ENCODE measurements around the gene RIOK1.

RIOK1 gene

GRCh38 chr6:7433121-7433617 lies 43.6 kb downstream of the RIOK1 start:
- no peaks in the 10 kb centered on the region for H3K4me1 Mint-ChIP-seq
- H3K36me3 Mint-ChIP-seq (ENCODE audit: insufficient read depth) = no peaks in the 10 kb centered on the region
- peaks cover 39% of the 10 kb centered on the region for H3K27me3 Mint-ChIP-seq
- DNase-seq (ENCODE audit: low spot score in 2 of 2) (no peak), ATAC-seq (replicated peaks; ENCODE audit: extremely low read depth, poor library complexity, severe bottlenecking) (no peak)
- H3K9me3 Mint-ChIP-seq = peaks cover 13% of the 10 kb centered on the region
- H3K27ac Mint-ChIP-seq (ENCODE audit: low read depth) = no peak overlapping the region
- no peak overlapping the region for H3K4me3 Mint-ChIP-seq

- peaks cover 13% of the 10 kb centered on the region for H3K9me3 Mint-ChIP-seq
- no peaks in the 10 kb centered on the region for H3K36me3 Mint-ChIP-seq (ENCODE audit: insufficient read depth)
- peaks cover 4% of the 10 kb centered on the region for H3K4me1 Mint-ChIP-seq
- DNase-seq (ENCODE audit: low spot score in 2 of 2) (no peak), ATAC-seq (replicated peaks; ENCODE audit: extremely low read depth, poor library complexity, severe bottlenecking) (no peak)
- H3K4me3 Mint-ChIP-seq = no peak overlapping the region
- peaks cover 39% of the 10 kb centered on the region for H3K27me3 Mint-ChIP-seq
- H3K27ac Mint-ChIP-seq (ENCODE audit: low read depth) = no peak overlapping the region
Observed at GRCh38 chr6:7434672-7435071, 45.1 kb downstream of the RIOK1 start.

GRCh38 chr6:7438011-7438410 lies 48.4 kb downstream of the RIOK1 start:
- Mint-ChIP-seq H3K36me3 (ENCODE audit: insufficient read depth) (no peaks in the 10 kb centered on the region), H3K4me3 (no peak overlapping the region), H3K27me3 (peaks cover 12% of the 10 kb centered on the region), H3K9me3 (peaks cover 13% of the 10 kb centered on the region), H3K4me1 (peaks cover 5% of the 10 kb centered on the region), H3K27ac (ENCODE audit: low read depth) (no peak overlapping the region)
- DNase-seq (ENCODE audit: low spot score in 2 of 2) (no peak), ATAC-seq (replicated peaks; ENCODE audit: extremely low read depth, poor library complexity, severe bottlenecking) (no peak)

- peaks cover 13% of the 10 kb centered on the region for H3K9me3 Mint-ChIP-seq
- H3K27me3 Mint-ChIP-seq = peaks cover 11% of the 10 kb centered on the region
- no peak overlapping the region for H3K4me3 Mint-ChIP-seq
- ATAC-seq (replicated peaks; ENCODE audit: extremely low read depth, poor library complexity, severe bottlenecking) (no peak), DNase-seq (ENCODE audit: low spot score in 2 of 2) (no peak)
- H3K27ac Mint-ChIP-seq (ENCODE audit: low read depth) = no peak overlapping the region
- H3K36me3 Mint-ChIP-seq (ENCODE audit: insufficient read depth) = no peaks in the 10 kb centered on the region
- H3K4me1 Mint-ChIP-seq = peaks cover 5% of the 10 kb centered on the region
Observed at GRCh38 chr6:7439228-7439627, 49.6 kb downstream of the RIOK1 start.

- Mint-ChIP-seq H3K27me3 (peaks cover 9% of the 10 kb centered on the region), H3K27ac (ENCODE audit: low read depth) (no peak overlapping the region), H3K9me3 (peaks cover 7% of the 10 kb centered on the region), H3K4me1 (peaks cover 5% of the 10 kb centered on the region), H3K4me3 (no peak overlapping the region), H3K36me3 (ENCODE audit: insufficient read depth) (no peaks in the 10 kb centered on the region)
- no peak for DNase-seq (ENCODE audit: low spot score in 2 of 2)
- ATAC-seq (replicated peaks; ENCODE audit: extremely low read depth, poor library complexity, severe bottlenecking) = no peak
Observed at GRCh38 chr6:7440476-7440875, 50.9 kb downstream of the RIOK1 start.

GRCh38 chr6:7441048-7441775 lies 51.6 kb downstream of the RIOK1 start:
- no peak overlapping the region for H3K4me3 Mint-ChIP-seq
- peaks cover 5% of the 10 kb centered on the region for H3K4me1 Mint-ChIP-seq
- H3K36me3 Mint-ChIP-seq (ENCODE audit: insufficient read depth) = no peaks in the 10 kb centered on the region
- H3K9me3 Mint-ChIP-seq = peaks cover under 1% of the 10 kb centered on the region
- no peak for ATAC-seq (replicated peaks; ENCODE audit: extremely low read depth, poor library complexity, severe bottlenecking)
- DNase-seq (ENCODE audit: low spot score in 2 of 2) = no peak
- peaks cover 15% of the 10 kb centered on the region for H3K27me3 Mint-ChIP-seq
- no peak overlapping the region for H3K27ac Mint-ChIP-seq (ENCODE audit: low read depth)

- no peak overlapping the region for H3K27ac Mint-ChIP-seq (ENCODE audit: low read depth)
- peaks cover 23% of the 10 kb centered on the region for H3K27me3 Mint-ChIP-seq
- DNase-seq (ENCODE audit: low spot score in 2 of 2) = no peak
- H3K4me3 Mint-ChIP-seq = no peak overlapping the region
- no peaks in the 10 kb centered on the region for H3K36me3 Mint-ChIP-seq (ENCODE audit: insufficient read depth)
- peaks cover 5% of the 10 kb centered on the region for H3K4me1 Mint-ChIP-seq
- no peak for ATAC-seq (replicated peaks; ENCODE audit: extremely low read depth, poor library complexity, severe bottlenecking)
- no peaks in the 10 kb centered on the region for H3K9me3 Mint-ChIP-seq
Observed at GRCh38 chr6:7442467-7442866, 52.9 kb downstream of the RIOK1 start.

GRCh38 chr6:7445101-7445500 lies 55.5 kb downstream of the RIOK1 start:
- no peaks in the 10 kb centered on the region for H3K36me3 Mint-ChIP-seq (ENCODE audit: insufficient read depth)
- H3K4me1 Mint-ChIP-seq = no peaks in the 10 kb centered on the region
- H3K27ac Mint-ChIP-seq (ENCODE audit: low read depth) = no peak overlapping the region
- H3K27me3 Mint-ChIP-seq = peaks cover 33% of the 10 kb centered on the region
- no peak overlapping the region for H3K4me3 Mint-ChIP-seq
- no peak for DNase-seq (ENCODE audit: low spot score in 2 of 2)
- no peaks in the 10 kb centered on the region for H3K9me3 Mint-ChIP-seq
- ATAC-seq (replicated peaks; ENCODE audit: extremely low read depth, poor library complexity, severe bottlenecking) = no peak

- ATAC-seq (replicated peaks; ENCODE audit: extremely low read depth, poor library complexity, severe bottlenecking) (no peak), DNase-seq (ENCODE audit: low spot score in 2 of 2) (no peak)
- Mint-ChIP-seq H3K4me3 (no peak overlapping the region), H3K27me3 (peaks cover 33% of the 10 kb centered on the region), H3K27ac (ENCODE audit: low read depth) (no peak overlapping the region), H3K4me1 (no peaks in the 10 kb centered on the region), H3K9me3 (no peaks in the 10 kb centered on the region), H3K36me3 (ENCODE audit: insufficient read depth) (no peaks in the 10 kb centered on the region)
Observed at GRCh38 chr6:7445885-7446461, 56.4 kb downstream of the RIOK1 start.

- H3K4me1 Mint-ChIP-seq = no peaks in the 10 kb centered on the region
- no peaks in the 10 kb centered on the region for H3K36me3 Mint-ChIP-seq (ENCODE audit: insufficient read depth)
- ATAC-seq (replicated peaks; ENCODE audit: extremely low read depth, poor library complexity, severe bottlenecking) (no peak), DNase-seq (ENCODE audit: low spot score in 2 of 2) (no peak)
- H3K4me3 Mint-ChIP-seq = no peak overlapping the region
- H3K27me3 Mint-ChIP-seq = peaks cover 33% of the 10 kb centered on the region
- no peaks in the 10 kb centered on the region for H3K9me3 Mint-ChIP-seq
- no peak overlapping the region for H3K27ac Mint-ChIP-seq (ENCODE audit: low read depth)
Observed at GRCh38 chr6:7446619-7447325, 57.2 kb downstream of the RIOK1 start.

GRCh38 chr6:7448232-7448631 lies 58.6 kb downstream of the RIOK1 start:
- Mint-ChIP-seq H3K9me3 (no peaks in the 10 kb centered on the region), H3K4me3 (no peak overlapping the region), H3K27ac (ENCODE audit: low read depth) (no peak overlapping the region), H3K27me3 (peaks cover 33% of the 10 kb centered on the region), H3K36me3 (ENCODE audit: insufficient read depth) (no peaks in the 10 kb centered on the region), H3K4me1 (no peaks in the 10 kb centered on the region)
- ATAC-seq (replicated peaks; ENCODE audit: extremely low read depth, poor library complexity, severe bottlenecking) (no peak), DNase-seq (ENCODE audit: low spot score in 2 of 2) (no peak)

- DNase-seq (ENCODE audit: low spot score in 2 of 2) = no peak
- H3K27me3 Mint-ChIP-seq = peaks cover 33% of the 10 kb centered on the region
- no peaks in the 10 kb centered on the region for H3K4me1 Mint-ChIP-seq
- no peaks in the 10 kb centered on the region for H3K9me3 Mint-ChIP-seq
- no peak for ATAC-seq (replicated peaks; ENCODE audit: extremely low read depth, poor library complexity, severe bottlenecking)
- no peak overlapping the region for H3K27ac Mint-ChIP-seq (ENCODE audit: low read depth)
- H3K4me3 Mint-ChIP-seq = no peak overlapping the region
- H3K36me3 Mint-ChIP-seq (ENCODE audit: insufficient read depth) = no peaks in the 10 kb centered on the region
Observed at GRCh38 chr6:7449018-7449417, 59.4 kb downstream of the RIOK1 start.

GRCh38 chr6:7451326-7451725 lies 61.7 kb downstream of the RIOK1 start:
- H3K4me1 Mint-ChIP-seq = no peaks in the 10 kb centered on the region
- H3K9me3 Mint-ChIP-seq = no peaks in the 10 kb centered on the region
- H3K4me3 Mint-ChIP-seq = no peak overlapping the region
- H3K36me3 Mint-ChIP-seq (ENCODE audit: insufficient read depth) = no peaks in the 10 kb centered on the region
- no peak overlapping the region for H3K27ac Mint-ChIP-seq (ENCODE audit: low read depth)
- DNase-seq (ENCODE audit: low spot score in 2 of 2) (no peak), ATAC-seq (replicated peaks; ENCODE audit: extremely low read depth, poor library complexity, severe bottlenecking) (no peak)
- H3K27me3 Mint-ChIP-seq = peaks cover 18% of the 10 kb centered on the region

Data from central memory CD8-positive, alpha-beta T cell (primary cell).